ENCODE measurements around the gene SEMA4C.

SEMA4C gene

DNA sequence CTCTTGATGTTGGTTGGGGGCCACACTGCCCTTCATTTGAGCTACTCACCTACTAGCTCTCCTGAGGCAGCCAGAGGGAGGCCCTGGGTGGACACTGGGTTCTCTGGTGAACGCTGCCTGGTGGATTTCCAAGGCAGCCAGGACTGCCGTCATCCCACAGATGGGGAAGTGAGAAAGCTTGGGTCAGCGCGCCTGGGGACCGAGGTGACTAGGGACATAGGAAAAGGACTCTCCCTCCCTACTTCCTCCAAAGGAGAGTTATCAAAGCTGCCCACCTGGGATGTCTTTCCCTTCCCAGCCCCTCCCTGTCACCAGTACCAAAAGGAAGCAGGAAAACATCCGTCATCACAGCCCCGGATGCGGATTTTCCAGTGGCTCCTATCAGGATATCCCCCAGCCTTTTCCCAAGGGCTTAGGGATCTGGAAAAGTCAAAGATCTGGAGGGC is 3.8 kb upstream of the SEMA4C start:
- no peak for DNase-seq
- no peak overlapping the region for H3K4me3 ChIP-seq (ENCODE audit: low read depth, low read length)
- H3K27me3 ChIP-seq (replicated peaks): no peaks in the 10 kb centered on the region
- no peaks in the 10 kb centered on the region for H3K36me3 ChIP-seq (replicated peaks)
- TF ChIP-seq, protein P1, sequence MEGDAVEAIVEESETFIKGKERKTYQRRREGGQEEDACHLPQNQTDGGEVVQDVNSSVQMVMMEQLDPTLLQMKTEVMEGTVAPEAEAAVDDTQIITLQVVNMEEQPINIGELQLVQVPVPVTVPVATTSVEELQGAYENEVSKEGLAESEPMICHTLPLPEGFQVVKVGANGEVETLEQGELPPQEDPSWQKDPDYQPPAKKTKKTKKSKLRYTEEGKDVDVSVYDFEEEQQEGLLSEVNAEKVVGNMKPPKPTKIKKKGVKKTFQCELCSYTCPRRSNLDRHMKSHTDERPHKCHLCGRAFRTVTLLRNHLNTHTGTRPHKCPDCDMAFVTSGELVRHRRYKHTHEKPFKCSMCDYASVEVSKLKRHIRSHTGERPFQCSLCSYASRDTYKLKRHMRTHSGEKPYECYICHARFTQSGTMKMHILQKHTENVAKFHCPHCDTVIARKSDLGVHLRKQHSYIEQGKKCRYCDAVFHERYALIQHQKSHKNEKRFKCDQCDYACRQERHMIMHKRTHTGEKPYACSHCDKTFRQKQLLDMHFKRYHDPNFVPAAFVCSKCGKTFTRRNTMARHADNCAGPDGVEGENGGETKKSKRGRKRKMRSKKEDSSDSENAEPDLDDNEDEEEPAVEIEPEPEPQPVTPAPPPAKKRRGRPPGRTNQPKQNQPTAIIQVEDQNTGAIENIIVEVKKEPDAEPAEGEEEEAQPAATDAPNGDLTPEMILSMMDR (IDR thresholded peaks at IDR 0.05; ENCODE audit: low read depth, low read length, missing control alignments): no peak
- in situ Hi-C loops (cut with HindIII; ENCODE audit: low pct_ligation_motif_present, low sequenced_read_pairs): no loop called here
- no peak overlapping the region for H3K27ac ChIP-seq

GRCh38 chr2:96872591-96873349 is 2.9 kb upstream of the SEMA4C start:
- no peak overlapping the region for H3K4me3 ChIP-seq (ENCODE audit: low read depth, low read length)
- peak; percentile 40 for DNase-seq
- H3K27me3 ChIP-seq (replicated peaks): no peaks in the 10 kb centered on the region
- in situ Hi-C loops (cut with HindIII; ENCODE audit: low pct_ligation_motif_present, low sequenced_read_pairs): no loop called here
- H3K27ac ChIP-seq: no peak overlapping the region
- TF ChIP-seq, protein P1 (IDR thresholded peaks at IDR 0.05; ENCODE audit: low read depth, low read length, missing control alignments): no peak
- no peaks in the 10 kb centered on the region for H3K36me3 ChIP-seq (replicated peaks)

DNA sequence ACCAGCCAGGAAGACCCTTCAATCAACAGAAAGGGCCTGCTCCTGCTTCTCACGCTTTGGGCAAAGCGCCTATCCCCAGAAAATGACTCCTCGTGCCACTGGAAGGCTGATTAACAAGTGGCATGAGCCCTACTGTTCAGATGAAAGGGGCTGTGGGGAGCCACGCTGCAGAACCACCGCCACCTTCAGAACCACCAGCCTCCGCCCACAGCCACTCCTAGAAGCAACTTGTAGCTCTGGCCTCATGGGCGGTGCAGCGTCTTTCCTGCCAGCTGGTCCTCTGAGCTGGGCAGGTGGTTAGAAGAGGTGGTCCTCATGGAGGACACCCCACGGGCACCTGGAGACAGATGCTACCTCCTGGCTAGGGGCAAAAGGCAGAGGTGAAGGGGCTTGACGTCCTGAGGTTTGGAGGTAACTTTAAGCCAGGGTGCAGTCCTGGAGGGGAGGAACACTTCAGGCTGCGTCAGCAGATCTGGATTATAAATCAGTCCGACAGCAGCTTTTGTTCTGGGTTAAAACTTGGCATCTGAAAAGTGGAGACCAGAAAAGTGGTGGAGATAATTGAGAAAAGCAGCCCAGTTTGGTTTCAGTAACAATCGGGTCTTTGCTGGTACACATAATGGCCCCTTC is 861 bp upstream of the SEMA4C start:
- peaks cover 14% of the 10 kb centered on the region for H3K36me3 ChIP-seq (replicated peaks)
- H3K27me3 ChIP-seq (replicated peaks): no peaks in the 10 kb centered on the region
- TF ChIP-seq, protein P1 (IDR thresholded peaks at IDR 0.05; ENCODE audit: low read depth, low read length, missing control alignments): no peak
- DNase-seq: no peak
- in situ Hi-C loops (cut with HindIII; ENCODE audit: low pct_ligation_motif_present, low sequenced_read_pairs): no loop called here
- peak overlapping the region; percentile 85 for H3K4me3 ChIP-seq (ENCODE audit: low read depth, low read length)
- H3K27ac ChIP-seq: no peak overlapping the region

DNA sequence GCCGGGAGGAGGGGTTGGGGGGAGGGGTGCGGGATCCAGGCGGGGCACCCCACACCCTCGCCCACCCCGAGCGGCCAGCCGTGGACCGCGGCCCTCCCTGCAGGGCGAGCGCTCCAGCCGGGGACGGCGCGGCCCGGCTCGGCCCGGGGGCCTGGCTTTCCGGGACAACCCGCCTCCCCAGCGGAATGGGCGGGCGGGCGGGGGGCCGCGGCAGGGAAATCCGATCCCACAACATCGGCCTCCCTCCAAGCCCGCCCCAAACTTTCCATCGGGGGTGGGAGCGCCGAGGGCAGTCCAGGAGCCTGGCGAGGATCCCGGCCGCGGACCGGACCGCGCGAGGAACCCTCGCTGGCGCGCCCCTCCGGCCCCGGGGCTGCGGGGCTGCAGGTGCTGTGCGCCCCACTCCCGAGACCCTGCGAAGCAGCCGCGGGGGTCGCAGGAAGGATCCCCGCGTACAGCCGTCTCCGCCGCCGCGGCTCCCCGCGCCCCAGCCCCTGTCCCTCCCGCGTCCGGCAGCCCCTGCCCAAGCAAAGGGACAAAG is 529 bp downstream of the SEMA4C start:
- Histone ChIP-seq H3K36me3 (replicated peaks) (peaks cover 28% of the 10 kb centered on the region), H3K27me3 (replicated peaks) (no peaks in the 10 kb centered on the region), H3K4me3 (ENCODE audit: low read depth, low read length) (peak overlapping the region; percentile 85), H3K27ac (peak overlapping the region; percentile 88)
- TF ChIP-seq, protein P1 (IDR thresholded peaks at IDR 0.05; ENCODE audit: low read depth, low read length, missing control alignments): no peak
- in situ Hi-C loops (cut with HindIII; ENCODE audit: low pct_ligation_motif_present, low sequenced_read_pairs): no loop called here
- peak; percentile 64 for DNase-seq

DNA sequence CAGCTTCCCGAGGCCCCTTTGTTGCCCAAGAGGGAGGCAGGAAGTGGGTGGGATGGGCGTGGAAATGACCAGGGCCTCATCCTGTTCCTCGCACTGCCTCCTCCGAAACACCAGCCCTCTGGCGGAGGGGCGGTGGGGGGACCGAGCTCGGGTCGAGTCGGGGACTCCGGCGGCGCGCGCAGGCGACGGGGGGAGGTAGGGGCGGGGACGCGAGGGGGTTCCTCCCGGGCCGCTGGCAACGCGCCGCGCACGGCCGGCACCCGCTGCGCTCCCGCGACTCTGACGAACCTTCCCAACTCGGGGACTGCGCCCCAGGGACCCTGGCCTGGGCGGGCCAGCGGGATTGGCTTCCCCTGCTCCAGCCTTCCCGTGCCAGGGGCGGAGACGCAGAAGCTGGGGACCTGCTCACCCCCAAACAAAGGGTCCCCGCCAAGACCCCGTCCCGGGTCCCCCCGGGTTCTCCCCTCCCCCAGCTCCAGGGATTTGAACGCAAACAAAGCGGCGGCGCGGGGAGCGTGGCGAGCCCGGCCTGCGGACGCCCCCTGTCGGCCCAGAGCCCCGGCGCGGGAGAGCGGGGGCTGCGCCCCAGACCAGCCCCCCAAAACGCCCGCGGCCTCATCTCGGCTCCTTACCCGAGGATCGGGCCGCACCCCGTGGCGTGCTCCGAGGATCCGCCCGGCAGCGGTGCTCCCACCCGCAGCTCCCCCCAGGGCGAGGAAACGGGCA is 1.2 kb downstream of the SEMA4C start:
- H3K27ac ChIP-seq: peak overlapping the region; percentile 88
- peak; percentile 80 for DNase-seq

More for the DNA sequence above, 1.2 kb downstream of the SEMA4C start:
- no peaks in the 10 kb centered on the region for H3K27me3 ChIP-seq (replicated peaks)
- in situ Hi-C loops (cut with HindIII; ENCODE audit: low pct_ligation_motif_present, low sequenced_read_pairs): no loop called here
- TF ChIP-seq, protein P1 (IDR thresholded peaks at IDR 0.05; ENCODE audit: low read depth, low read length, missing control alignments): peak; percentile 55
- peaks cover 34% of the 10 kb centered on the region for H3K36me3 ChIP-seq (replicated peaks)
- H3K4me3 ChIP-seq (ENCODE audit: low read depth, low read length): peak overlapping the region; percentile 85
